Progenitor cell of endocrine pancreas (in vitro differentiated cells): ENCODE measurements around the gene CCSER1. TPM values are rescaled to one million over a fixed set of nuclear protein-coding genes. Genes with fewer than 3 reads are reported as not detected.

Experiments used
- DNase-seq: peaks from one replicate; pipeline ENCODE4 v3.0.0; 2021; ENCODE audit warnings: low spot score; ENCODE audit not compliant: unreplicated experiment
- H3K27ac Mint-ChIP-seq: 2 replicates; pipeline ENCODE4 v1.8.0; 2021; ENCODE audit warnings: mild to moderate bottlenecking, moderate library complexity, mixed read lengths
- H3K27me3 Mint-ChIP-seq: 2 replicates; pipeline ENCODE4 v1.8.0; 2021; ENCODE audit warnings: mixed read lengths
- H3K36me3 Mint-ChIP-seq: 2 replicates; pipeline ENCODE4 v1.8.0; 2022; ENCODE audit warnings: mixed read lengths; ENCODE audit not compliant: insufficient read depth
- H3K4me1 Mint-ChIP-seq: 2 replicates; pipeline ENCODE4 v1.8.0; 2021; ENCODE audit warnings: low read depth, mixed read lengths
- H3K4me3 Mint-ChIP-seq: 2 replicates; pipeline ENCODE4 v1.8.0; 2021; ENCODE audit warnings: low read depth, mild to moderate bottlenecking, moderate library complexity, mixed read lengths
- H3K9me3 Mint-ChIP-seq: 2 replicates; pipeline ENCODE4 v1.8.0; 2021; ENCODE audit warnings: low read depth, mixed read lengths
- CTCF ChIP-seq: fragments of 200-600 bp; sonication (generic); IDR thresholded peaks from one replicate; pipeline ENCODE4 v1.5.0; 2021; ENCODE audit warnings: antibody characterized with exemption, mild to moderate bottlenecking; ENCODE audit not compliant: unreplicated experiment
- total RNA-seq: library from RNA; stranded (reverse); gene quantifications from 2 replicates; pipeline ENCODE4 v1.2.1, GENCODE V29; 2021

CCSER1 gene
- total RNA-seq, 1 donor from 2014 or later = 11.6 TPM

GRCh38 chr4:90142081-90142480 lies 14.9 kb downstream of the CCSER1 start:
- no peak for TF ChIP-seq CTCF
- no peaks in the 10 kb centered on the region for H3K9me3 Mint-ChIP-seq

GRCh38 chr4:90145319-90145718 lies 18.1 kb downstream of the CCSER1 start:
- H3K4me1 Mint-ChIP-seq = peaks cover 2% of the 10 kb centered on the region
- H3K27ac Mint-ChIP-seq = no peak overlapping the region
- DNase-seq = no peak
- H3K36me3 Mint-ChIP-seq = no peaks in the 10 kb centered on the region
- H3K27me3 Mint-ChIP-seq = no peaks in the 10 kb centered on the region
- TF ChIP-seq CTCF = no peak
- no peaks in the 10 kb centered on the region for H3K9me3 Mint-ChIP-seq
- no peak overlapping the region for H3K4me3 Mint-ChIP-seq

More at GRCh38 chr4:90142081-90142480, 14.9 kb downstream of the CCSER1 start:
- no peaks in the 10 kb centered on the region for H3K27me3 Mint-ChIP-seq
- H3K27ac Mint-ChIP-seq = no peak overlapping the region
- no peak for DNase-seq
- no peak overlapping the region for H3K4me3 Mint-ChIP-seq
- peaks cover 2% of the 10 kb centered on the region for H3K4me1 Mint-ChIP-seq
- no peaks in the 10 kb centered on the region for H3K36me3 Mint-ChIP-seq

GRCh38 chr4:90146306-90146705 lies 19.1 kb downstream of the CCSER1 start:
- no peaks in the 10 kb centered on the region for H3K36me3 Mint-ChIP-seq
- H3K27ac Mint-ChIP-seq = no peak overlapping the region
- H3K4me1 Mint-ChIP-seq = peaks cover 2% of the 10 kb centered on the region
- TF ChIP-seq CTCF = no peak
- H3K4me3 Mint-ChIP-seq = no peak overlapping the region
- no peaks in the 10 kb centered on the region for H3K9me3 Mint-ChIP-seq
- no peak for DNase-seq
- H3K27me3 Mint-ChIP-seq = no peaks in the 10 kb centered on the region

- H3K4me3 Mint-ChIP-seq = no peak overlapping the region
- DNase-seq = no peak
- H3K4me1 Mint-ChIP-seq = no peaks in the 10 kb centered on the region
- TF ChIP-seq CTCF = no peak
- no peak overlapping the region for H3K27ac Mint-ChIP-seq
- H3K9me3 Mint-ChIP-seq = no peaks in the 10 kb centered on the region
- H3K27me3 Mint-ChIP-seq = no peaks in the 10 kb centered on the region
- H3K36me3 Mint-ChIP-seq = no peaks in the 10 kb centered on the region
Observed at GRCh38 chr4:90148574-90149148, 21.5 kb downstream of the CCSER1 start.

GRCh38 chr4:90152024-90152423 lies 24.8 kb downstream of the CCSER1 start:
- H3K9me3 Mint-ChIP-seq = peaks cover 4% of the 10 kb centered on the region

More at GRCh38 chr4:90152024-90152423, 24.8 kb downstream of the CCSER1 start:
- no peaks in the 10 kb centered on the region for H3K36me3 Mint-ChIP-seq
- no peak overlapping the region for H3K27ac Mint-ChIP-seq
- no peak for TF ChIP-seq CTCF
- no peaks in the 10 kb centered on the region for H3K4me1 Mint-ChIP-seq
- H3K27me3 Mint-ChIP-seq = no peaks in the 10 kb centered on the region
- no peak for DNase-seq
- no peak overlapping the region for H3K4me3 Mint-ChIP-seq
